EH (cell line): ENCODE results near the gene MPG.

Experiments
- DNase-seq: peaks from one replicate; pipeline ENCODE4 v3.0.0-alpha.2; 2015; ENCODE audit warnings: low read depth

Gene MPG

GRCh38 chr16:83781-84615, 6.0 kb downstream of the MPG start:
- peak; percentile 34 for DNase-seq

GRCh38 chr16:84718-85406, 6.8 kb downstream of the MPG start:
- peak; percentile 96 for DNase-seq

GRCh38 chr16:85407-85782, 7.4 kb downstream of the MPG start:
- DNase-seq, result no peak

GRCh38 chr16:85865-86264, 7.8 kb downstream of the MPG start:
- DNase-seq, result no peak

GRCh38 chr16:86483-86952, 8.5 kb downstream of the MPG start:
- no peak for DNase-seq

- DNase-seq, result no peak
These were observed 10.6 kb downstream of the MPG start for GRCh38 chr16:88613-89012.

GRCh38 chr16:89391-90302, 11.6 kb downstream of the MPG start:
- no peak for DNase-seq

- no peak for DNase-seq
These were observed 13.5 kb downstream of the MPG start for GRCh38 chr16:91484-91883.

- no peak for DNase-seq
These were observed 14.7 kb downstream of the MPG start for GRCh38 chr16:92431-93339.

GRCh38 chr16:94918-95265, 16.9 kb downstream of the MPG start:
- no peak for DNase-seq

- DNase-seq, result peak; percentile 90
These were observed 18.9 kb downstream of the MPG start for GRCh38 chr16:96935-97381.

GRCh38 chr16:97822-98221, 19.8 kb downstream of the MPG start:
- peak; percentile 44 for DNase-seq

- no peak for DNase-seq
These were observed 23.0 kb downstream of the MPG start for GRCh38 chr16:100989-101388.

GRCh38 chr16:101586-101985, 23.6 kb downstream of the MPG start:
- DNase-seq, result no peak

GRCh38 chr16:102060-102855, 24.2 kb downstream of the MPG start:
- DNase-seq, result no peak

- no peak for DNase-seq
These were observed 26.3 kb downstream of the MPG start for GRCh38 chr16:104355-104754.

- no peak for DNase-seq
These were observed 26.9 kb downstream of the MPG start for GRCh38 chr16:104928-105327.

- DNase-seq, result no peak
These were observed 27.5 kb downstream of the MPG start for GRCh38 chr16:105521-105920.

GRCh38 chr16:106623-107324, 28.7 kb downstream of the MPG start:
- DNase-seq, result peak; percentile 82
